ENCODE results near the gene CDK14. TPM values are rescaled to one million over a fixed set of nuclear protein-coding genes. Genes with fewer than 3 reads are reported as not detected.

CDK14 gene
- total RNA-seq, 1 donor from 2014 or later, result 8.3 TPM

DNA sequence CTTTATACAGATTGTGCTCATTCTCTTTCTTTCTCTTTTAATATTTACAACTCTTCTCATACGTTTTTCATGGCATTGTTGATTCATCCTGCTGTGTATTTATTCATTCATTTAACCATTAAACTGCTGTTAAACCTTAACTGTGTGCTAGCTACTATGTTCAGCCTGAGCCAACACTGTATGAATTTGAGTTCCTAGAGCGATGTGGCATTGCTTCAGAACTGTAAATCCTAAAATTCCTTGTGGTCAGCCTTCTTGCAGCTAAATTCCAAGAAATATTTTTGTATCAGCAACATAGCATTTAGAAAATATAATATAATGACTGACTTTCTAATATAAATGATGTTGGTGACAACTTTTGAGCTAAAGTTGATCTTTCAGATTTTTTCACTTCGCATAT lies 483.4 kb downstream of the CDK14 start:
- DNase-seq (ENCODE audit: extremely low read depth, low read depth, low spot score), result no peak

DNA sequence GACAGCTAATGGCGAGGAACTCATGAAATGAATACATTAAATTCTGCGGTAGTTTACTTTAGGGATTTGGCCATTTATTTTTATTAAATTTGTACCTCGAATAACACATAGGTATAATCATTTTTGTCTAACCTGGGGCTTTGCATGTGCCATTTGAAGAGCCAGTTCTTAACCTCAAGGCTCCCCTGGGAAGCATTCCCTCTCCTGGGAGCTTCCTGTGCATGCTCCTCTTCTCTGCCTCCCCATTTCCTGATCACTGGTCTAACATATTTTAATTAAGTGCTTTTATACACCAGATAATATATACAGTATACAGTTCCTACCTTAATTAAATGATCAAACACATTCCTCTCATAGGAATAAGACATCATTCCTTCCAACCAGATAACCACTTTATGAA lies 484.2 kb downstream of the CDK14 start:
- no peak for DNase-seq (ENCODE audit: extremely low read depth, low read depth, low spot score)

DNA sequence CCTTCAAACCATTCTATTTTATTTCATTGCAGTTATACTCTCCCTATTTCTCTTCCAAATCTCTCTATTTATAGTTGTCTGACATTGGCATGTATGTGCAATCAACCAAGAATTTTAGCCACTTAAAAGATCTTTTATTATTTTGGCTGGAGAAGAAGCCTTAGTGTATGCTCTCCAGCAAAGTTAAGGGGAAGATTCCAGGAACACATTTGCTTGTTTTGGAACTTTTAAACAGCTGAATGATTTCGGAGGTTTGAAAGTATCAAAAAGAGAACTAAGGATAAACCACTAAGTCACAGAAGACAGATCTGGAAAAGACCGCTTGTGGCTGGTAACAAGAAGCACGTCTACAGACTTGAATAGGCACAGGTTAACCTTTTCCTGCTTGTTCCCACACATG lies 485.9 kb downstream of the CDK14 start:
- no peak for DNase-seq (ENCODE audit: extremely low read depth, low read depth, low spot score)

DNA sequence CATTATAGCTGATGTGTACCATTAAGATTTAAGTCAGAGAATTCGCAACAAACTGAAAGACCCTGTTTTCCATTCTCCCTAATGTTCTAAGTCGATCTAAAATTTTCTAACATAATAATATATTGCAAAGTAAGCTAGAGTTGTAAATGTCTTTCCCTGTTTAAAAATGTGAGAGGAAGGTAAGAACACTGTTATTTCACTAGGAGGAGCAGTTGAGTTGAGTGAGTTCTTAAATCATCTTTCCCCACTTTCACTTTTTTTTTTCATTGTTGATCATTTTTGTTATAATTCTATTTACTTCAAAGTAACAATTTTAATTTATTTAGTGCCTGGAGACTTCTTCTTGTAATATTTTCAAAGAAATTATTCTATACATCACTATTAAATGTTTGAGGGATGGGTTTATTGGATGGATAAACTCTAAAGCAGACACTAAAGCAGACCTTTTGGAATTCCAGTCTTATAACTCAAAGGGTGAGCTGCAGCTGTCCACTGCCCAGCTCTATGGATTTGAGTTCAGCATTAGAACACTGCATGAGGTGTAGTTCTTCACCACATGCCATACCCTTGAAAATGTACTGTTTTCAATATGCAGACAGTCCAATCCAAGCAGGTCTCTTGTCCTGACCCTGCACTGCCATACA lies 486.9 kb downstream of the CDK14 start:
- no peak for DNase-seq (ENCODE audit: extremely low read depth, low read depth, low spot score)

DNA sequence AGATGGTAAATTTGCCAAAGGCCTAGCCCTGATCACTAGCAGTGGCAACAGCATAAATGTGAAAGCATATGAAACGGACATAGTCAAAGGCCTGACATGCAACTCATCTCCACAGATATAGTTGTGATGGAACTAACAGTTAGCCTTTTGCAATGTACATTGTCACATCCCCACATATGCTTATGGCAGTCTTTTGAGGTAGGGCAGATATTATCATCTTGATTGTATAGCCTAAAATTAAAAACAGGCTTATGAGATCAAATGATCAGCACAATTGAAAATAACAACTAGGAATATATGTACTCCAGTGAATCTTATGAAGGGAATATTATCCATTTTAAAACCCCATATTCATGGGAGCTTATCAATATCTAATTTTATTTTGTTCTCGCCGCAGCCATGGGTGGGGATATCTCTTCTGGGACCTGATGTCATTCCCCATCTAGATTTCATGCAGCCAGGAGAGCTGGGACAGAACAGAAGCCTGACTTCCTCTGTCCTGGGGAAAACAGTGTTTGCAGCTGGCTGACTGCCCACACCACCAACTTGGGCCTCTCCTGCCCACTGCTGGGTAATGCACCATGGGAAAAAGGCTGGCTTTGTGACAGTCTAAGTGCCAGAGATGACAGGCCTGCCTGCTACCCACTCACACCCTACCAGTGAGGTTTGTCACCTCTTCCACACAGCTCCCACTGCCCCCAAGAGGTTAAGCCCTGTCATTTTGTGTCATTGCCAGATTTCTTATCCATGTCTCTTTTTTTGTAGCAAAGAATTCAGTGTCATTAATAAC lies 487.9 kb downstream of the CDK14 start:
- no peak for DNase-seq (ENCODE audit: extremely low read depth, low read depth, low spot score)

DNA sequence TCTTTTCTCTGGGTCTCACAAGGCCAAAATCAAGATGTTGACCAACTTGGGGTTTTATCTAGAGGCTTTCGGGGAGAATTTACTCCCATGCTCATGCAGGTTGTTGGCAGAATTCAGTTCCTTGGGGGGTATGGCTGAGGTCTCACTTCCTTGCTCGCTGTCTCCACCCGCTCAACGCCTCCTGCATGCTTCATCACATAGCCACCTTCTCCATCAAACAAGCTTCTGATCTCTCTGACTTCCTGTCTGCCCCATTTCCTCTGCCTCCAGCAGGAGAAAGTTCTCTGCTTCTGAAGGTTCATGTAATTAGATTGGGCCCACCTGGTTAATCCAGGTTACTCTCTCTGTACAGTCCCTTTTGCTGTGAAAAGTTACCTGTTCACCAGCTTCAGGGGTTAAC lies 489.1 kb downstream of the CDK14 start:
- no peak for DNase-seq (ENCODE audit: extremely low read depth, low read depth, low spot score)

DNA sequence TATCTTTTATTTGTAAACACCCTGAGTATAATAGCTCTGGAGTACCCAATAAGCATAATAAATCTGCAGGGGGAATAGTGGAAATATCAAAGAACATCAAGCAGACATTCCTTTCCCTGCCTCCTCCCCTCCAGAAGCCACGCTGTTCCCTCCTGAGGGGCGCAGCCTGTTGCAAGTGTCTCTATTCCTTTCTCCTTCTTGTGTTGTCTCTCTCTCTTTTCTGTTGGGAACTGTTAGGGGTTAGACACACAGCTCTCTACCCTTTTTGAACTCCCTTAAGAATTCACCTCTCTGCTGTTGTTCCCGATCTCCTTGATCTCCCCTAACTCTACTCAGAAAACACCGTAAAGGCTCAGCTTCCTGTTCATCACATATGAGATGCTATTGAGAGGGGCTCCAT lies 490.1 kb downstream of the CDK14 start:
- no peak for DNase-seq (ENCODE audit: extremely low read depth, low read depth, low spot score)

DNA sequence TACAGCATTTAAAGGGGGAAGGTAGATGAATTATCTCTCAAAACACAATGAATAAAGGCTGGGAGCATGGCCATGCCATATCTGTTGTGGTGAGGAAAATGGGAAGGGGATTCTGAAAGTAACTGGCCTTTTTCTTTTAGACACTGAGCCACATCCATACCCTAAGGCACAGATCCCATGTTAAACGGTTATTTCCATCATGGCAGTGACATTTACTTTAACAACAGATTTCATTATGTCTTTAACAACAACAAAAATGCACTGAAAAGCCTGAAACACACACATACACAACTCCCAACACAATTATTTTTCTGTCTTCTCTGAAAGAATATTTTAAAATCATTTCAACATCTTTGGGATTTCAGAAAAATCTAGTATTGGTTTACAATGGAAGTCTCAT lies 492.0 kb downstream of the CDK14 start:
- DNase-seq (ENCODE audit: extremely low read depth, low read depth, low spot score), result no peak

DNA sequence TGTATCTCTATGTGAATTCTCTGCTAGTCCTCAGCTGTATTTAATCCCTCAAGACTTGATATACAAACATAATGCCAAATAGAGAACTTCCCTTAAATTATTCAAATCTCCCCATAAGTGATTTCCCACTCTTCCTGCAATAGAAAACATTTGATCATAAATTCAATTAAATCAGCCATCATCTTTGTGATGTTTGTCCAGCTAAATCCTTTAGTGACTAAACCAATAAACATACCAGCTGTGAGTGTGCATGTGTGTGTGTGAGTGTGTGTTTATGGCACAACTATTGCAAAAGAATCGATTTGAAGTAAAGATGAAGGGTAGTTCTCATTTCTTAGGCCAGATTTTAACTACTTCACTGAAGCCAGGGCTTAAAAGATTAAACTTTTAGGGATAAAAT lies 492.6 kb downstream of the CDK14 start:
- no peak for DNase-seq (ENCODE audit: extremely low read depth, low read depth, low spot score)

DNA sequence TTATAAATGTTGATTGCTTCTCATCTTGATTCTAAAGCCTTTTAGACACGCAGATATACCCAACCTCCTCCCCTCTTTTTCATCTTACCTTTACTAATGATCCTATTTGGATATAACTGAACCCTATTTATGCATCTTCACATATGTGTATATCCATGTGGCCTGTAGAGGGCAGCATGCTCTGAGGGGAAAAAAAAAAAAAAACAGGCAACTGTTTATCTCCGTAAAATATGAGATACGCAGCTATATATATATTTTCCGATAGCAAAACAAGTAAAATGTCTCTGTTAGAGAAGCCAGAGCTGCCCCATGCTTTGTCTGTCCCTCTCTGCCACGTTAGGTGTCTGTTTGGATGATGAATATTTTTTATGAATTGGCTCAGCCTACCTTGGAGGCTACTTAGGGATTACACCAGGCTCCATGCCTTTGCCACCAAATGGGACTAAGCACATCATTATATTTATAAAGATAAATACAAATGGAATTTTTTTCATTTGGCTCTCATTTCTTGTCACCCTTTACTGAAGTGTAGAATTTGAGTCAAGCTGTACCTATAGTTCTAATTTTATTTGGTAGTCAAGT lies 493.4 kb downstream of the CDK14 start:
- peak; percentile 25 for DNase-seq (ENCODE audit: extremely low read depth, low read depth, low spot score)

DNA sequence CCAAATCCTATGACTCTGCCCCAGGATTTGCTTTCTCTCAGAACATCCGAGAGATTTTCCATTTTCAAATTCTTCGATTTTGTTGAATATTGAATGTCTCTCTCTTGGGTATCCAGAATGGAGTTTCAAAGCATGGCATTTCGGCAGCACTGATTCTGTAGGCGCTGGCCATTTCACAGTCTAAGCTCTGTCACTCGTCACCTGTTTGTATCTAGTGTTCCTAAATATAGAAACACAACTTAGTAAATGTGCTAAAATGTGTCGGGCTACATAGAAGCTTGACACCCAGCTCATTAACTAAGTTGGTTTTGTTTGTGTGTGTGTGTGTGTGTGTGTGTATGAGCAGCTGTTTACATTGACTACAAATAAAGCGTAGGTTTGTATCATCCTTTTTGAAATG lies 494.6 kb downstream of the CDK14 start:
- no peak for DNase-seq (ENCODE audit: extremely low read depth, low read depth, low spot score)

DNA sequence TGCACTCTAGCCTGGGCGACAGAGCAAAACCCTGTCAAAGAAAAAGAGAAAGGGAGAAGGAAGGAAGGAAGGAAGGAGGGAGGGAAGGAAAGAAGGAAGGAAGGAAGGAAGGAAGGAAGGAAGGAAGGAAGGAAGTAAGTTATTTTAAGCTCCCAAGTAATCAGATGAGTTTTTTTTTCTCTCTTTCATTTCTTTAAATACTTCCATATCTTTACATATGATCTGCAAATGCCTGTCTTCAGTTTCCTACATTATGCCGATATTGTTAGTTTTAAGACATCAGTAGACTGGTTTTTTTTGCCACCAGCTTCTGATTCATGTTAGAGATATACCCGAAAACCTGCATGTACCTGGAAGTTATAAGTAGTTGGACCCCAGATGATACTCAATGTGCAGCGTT lies 495.5 kb downstream of the CDK14 start:
- no peak for DNase-seq (ENCODE audit: extremely low read depth, low read depth, low spot score)

DNA sequence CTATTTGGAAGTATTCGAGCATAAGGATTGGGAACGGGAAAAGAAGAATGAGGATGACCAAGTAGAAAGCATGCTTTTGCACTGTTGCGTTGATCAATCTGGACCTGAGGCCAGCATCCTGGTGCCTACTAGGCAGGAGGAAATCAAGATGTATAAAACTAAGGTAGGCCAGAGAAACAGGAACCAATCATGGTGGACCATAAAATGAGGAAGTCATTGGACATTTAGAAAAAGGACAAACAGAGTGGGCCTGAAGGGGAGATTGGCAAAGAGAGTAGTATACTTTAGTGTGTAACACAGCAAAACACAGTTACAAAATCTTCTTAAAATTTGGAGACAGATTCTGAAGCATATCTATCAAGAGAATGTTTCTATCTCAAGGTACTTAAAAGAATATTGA lies 497.1 kb downstream of the CDK14 start:
- no peak for DNase-seq (ENCODE audit: extremely low read depth, low read depth, low spot score)

DNA sequence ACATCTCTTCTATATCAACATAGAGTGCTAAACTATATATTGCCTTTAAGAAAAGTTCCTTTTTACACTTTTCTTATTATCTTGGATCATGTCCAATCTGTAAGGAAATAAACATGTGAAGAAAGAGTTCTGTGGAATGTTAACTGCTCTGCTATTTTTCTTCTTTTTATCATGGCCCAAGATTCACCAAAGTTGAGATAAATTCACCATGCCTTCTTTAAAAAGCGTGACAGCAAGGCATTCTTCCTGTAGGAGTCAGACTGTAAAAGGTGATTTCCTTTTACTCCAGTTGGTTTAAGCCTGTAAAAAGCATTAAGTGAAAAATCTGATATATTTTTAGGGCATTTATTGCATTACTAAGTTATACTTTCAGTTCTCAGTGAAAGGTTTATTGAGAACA lies 502.4 kb downstream of the CDK14 start:
- DNase-seq (ENCODE audit: extremely low read depth, low read depth, low spot score), result no peak

DNA sequence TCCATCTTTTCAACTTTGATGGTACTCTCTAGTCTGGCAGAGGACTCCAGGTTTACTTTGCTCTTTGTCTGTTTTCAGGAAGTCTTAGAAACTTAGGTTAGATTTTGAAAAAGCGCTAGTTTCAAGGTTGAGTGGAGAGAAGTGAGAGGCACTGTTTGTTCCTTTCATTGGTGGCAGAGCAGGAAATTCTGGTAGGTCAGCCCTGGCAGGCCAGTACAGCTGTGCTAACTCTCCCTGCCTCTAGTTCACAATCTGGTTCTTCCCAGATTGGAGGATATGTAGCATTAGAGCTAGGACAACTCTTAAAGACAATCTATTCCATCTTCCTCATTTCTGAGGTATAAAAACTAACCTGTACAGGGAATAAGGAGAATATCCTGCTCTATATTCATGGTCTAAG lies 507.2 kb downstream of the CDK14 start:
- DNase-seq (ENCODE audit: extremely low read depth, low read depth, low spot score), result no peak

DNA sequence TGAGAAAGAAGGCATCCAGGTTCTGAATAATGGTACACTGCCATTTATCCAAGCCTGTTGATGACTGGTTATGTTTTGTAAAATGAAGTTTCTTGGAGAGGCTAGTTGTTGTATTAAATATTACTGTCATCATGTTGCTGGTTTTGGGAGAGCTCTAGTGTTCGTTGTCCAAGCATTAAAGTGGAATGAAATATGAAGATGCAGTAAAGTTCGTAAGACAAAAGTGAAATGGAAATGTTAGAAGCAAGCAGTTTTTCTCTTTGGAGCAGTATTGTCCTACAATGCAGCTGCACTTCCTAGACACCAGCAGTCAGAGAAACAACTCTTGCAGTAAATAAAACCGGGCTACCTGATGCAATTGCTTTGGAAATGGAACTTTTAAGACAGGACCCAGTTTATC lies 511.3 kb downstream of the CDK14 start:
- no peak for DNase-seq (ENCODE audit: extremely low read depth, low read depth, low spot score)

DNA sequence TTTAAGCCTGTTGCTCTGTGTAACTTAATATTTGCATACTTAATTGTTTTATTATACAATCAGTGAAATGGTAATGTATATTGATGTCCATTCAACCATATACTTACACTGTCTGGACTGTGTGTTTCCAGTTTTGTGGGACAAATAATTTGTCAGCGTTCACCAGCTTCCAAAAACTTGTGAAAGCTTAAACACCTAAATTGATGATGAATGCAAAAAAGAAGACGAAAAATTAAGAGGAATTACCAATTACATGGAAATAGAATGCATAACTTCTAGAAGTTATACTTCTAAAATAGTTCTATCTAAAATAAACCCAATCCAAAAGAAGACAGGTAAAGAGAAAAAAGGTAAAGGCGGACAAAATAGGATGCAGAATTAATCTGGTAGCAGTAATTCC lies 513.1 kb downstream of the CDK14 start:
- no peak for DNase-seq (ENCODE audit: extremely low read depth, low read depth, low spot score)

DNA sequence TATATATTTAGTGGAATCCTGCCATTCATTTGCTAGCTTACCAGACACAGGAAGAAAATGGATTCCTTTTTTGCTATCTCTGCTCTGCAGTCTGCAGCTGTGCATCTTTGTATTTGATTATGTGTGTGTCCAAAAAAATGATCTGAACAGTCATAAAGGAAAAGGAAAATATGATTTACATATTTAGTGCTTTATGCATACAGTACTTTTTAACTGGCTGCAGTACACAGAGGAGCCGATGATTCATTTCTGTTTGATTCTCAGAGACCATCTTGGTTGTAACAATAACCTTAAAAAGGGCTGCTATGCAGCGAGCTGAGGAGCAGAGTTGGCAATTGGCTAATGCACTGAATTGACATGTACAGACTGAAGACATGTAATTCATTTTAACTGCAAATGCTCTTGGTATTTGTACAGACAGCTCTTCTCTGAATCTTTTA lies 516.8 kb downstream of the CDK14 start:
- DNase-seq (ENCODE audit: extremely low read depth, low read depth, low spot score), result no peak

DNA sequence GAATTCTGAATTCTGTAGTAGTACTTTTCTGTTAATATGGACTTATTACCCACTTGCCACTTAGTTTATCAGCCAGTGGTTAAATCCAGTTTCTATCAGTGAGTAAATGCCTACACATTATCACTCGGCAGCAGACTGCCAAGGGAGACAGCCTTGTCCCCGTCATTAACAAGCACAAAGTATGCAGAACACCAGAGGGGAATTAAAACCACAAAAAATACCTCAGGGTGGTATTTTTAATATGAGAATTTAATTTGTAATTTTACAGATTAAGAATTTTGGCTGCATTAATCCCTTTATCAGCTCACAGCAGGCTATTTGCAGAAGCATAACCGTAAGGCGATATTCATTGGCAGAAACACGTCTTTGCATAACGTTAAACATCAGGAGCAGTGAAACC lies 518.1 kb downstream of the CDK14 start:
- no peak for DNase-seq (ENCODE audit: extremely low read depth, low read depth, low spot score)

DNA sequence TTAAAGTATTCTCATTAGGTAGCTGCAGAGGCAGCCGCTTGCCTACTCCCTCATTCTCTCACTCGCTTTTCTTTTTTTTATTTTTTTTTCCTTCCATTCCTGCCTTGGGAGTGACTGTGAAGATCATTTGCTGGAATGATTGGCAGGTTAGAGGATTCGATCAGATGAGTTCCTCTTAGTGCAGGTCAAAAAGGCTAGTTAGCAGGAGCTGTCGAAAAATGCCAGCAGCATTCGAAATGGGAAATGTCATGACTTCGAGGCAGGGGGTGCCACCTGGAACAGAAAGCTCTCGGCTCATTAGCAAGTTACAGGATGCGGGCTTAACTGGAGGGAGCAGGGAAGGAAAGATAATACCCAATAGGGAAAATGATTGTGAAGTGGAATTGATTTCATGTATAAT lies 530.6 kb downstream of the CDK14 start:
- DNase-seq (ENCODE audit: extremely low read depth, low read depth, low spot score), result no peak

DNA sequence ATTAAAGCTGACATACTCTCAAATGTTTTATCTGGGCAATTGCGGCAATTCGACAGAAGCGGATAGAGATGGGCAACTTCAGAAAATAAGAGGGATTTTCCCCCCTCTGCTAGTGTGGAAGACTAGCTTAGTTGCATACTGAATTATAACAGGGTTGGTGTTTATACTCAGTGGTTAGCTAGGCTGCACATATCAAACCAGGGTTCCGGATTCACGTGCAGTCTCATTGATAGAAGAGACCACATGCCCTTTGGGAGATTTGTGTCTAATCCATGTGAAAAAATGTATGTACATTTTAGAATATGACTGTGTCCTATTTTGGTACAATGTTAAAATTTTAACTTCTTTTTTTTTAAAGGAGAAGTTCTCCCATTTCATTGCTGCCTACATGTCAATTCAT lies 531.2 kb downstream of the CDK14 start:
- DNase-seq (ENCODE audit: extremely low read depth, low read depth, low spot score), result no peak

DNA sequence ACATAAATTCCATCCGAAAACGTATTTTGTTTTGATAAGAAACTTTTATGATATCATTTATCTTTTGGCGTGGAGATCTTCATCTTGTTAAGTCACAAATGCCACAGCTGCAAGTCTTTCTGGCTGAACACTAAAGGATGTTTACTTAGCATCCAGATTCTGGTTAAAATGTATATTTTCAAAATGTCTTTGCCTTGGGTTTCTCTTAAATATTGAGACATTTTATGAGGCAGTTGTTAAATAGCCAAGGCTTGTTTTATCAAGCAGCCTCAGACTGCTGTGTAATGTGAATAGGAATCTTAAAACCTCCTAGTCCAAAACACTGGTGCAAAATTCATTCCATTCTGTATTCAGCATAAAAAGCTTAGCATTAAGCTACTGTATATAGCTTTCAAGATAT lies 531.8 kb downstream of the CDK14 start:
- DNase-seq (ENCODE audit: extremely low read depth, low read depth, low spot score), result no peak
